ENCODE results near the gene SP6. TPM values are rescaled to one million over a fixed set of nuclear protein-coding genes. Genes with fewer than 3 reads are reported as not detected.
A peak's percentile ranks its signal among the peaks of the same experiment; 100 is the strongest.

SP6 gene
- total RNA-seq, 4 donors from 2014 or later: 0.74 to 1.7 (median 1.2) TPM

GRCh38 chr17:47895347-47895855 lies 44.4 kb upstream of the SP6 start:
- DNase-seq (ENCODE audit: low spot score) (no peak), ATAC-seq (ENCODE audit: low FRiP score) (no peak)
- no peak for TF ChIP-seq CTCF (IDR thresholded peaks at IDR 0.05)

GRCh38 chr17:47894498-47895346 lies 43.8 kb upstream of the SP6 start:
- no peak for TF ChIP-seq CTCF (IDR thresholded peaks at IDR 0.05)
- DNase-seq (ENCODE audit: low spot score): no peak
- ATAC-seq (ENCODE audit: low FRiP score): no peak

- ATAC-seq (ENCODE audit: low FRiP score) (no peak), DNase-seq (ENCODE audit: low spot score) (no peak)
- TF ChIP-seq CTCF (IDR thresholded peaks at IDR 0.05): no peak
Measured at GRCh38 chr17:47891545-47892088, 40.7 kb upstream of the SP6 start.

GRCh38 chr17:47889734-47890529 lies 39.0 kb upstream of the SP6 start:
- peak; percentile 95 for DNase-seq (ENCODE audit: low spot score)
- TF ChIP-seq CTCF (IDR thresholded peaks at IDR 0.05): peak in 2 of 3 donors; percentile 72 to 93
- ATAC-seq (ENCODE audit: low FRiP score): peak; percentile 80

- TF ChIP-seq CTCF (IDR thresholded peaks at IDR 0.05): no peak
- ATAC-seq (ENCODE audit: low FRiP score) (no peak), DNase-seq (ENCODE audit: low spot score) (no peak)
Measured at GRCh38 chr17:47888293-47888692, 37.3 kb upstream of the SP6 start.

- ATAC-seq (ENCODE audit: low FRiP score): no peak
- no peak for TF ChIP-seq CTCF (IDR thresholded peaks at IDR 0.05)
- no peak for DNase-seq (ENCODE audit: low spot score)
Measured at GRCh38 chr17:47884905-47885730, 34.2 kb upstream of the SP6 start.

Data from omental fat pad (tissue), 4 donors.